GM06990 (cell line): ENCODE results near the gene ZFHX2.

Experiments used
- DNase-seq: peaks from one replicate; pipeline ENCODE4 v3.0.0-alpha.2; 2011; ENCODE audit not compliant: insufficient read length; ENCODE audit errors: extremely low read depth
- H3K27me3 ChIP-seq: replicated peaks from 2 replicates; pipeline ENCODE4 v1.6.0; 2011; ENCODE audit warnings: low read length; ENCODE audit not compliant: control insufficient read depth, insufficient read depth
- H3K36me3 ChIP-seq: 2 replicates; pipeline ENCODE4 v1.5.1; 2011; ENCODE audit warnings: low read length; ENCODE audit not compliant: control insufficient read depth, insufficient read depth
- H3K4me3 ChIP-seq: replicated peaks from 2 replicates; pipeline ENCODE4 v1.5.1; 2011; ENCODE audit warnings: low read depth, mild to moderate bottlenecking, control low read depth, low read length
- CTCF ChIP-seq: IDR thresholded peaks from 2 replicates; pipeline ENCODE4 v1.5.1; 2011; ENCODE audit warnings: low read length, control low read depth, mild to moderate bottlenecking, inconsistent platforms; ENCODE audit not compliant: insufficient read depth, poor library complexity, severe bottlenecking

Gene ZFHX2

GRCh38 chr14:23577004-23577681, 25.6 kb upstream of the ZFHX2 start:
- no peak for DNase-seq
- no peaks in the 10 kb centered on the region for H3K36me3 ChIP-seq
- no peak for TF ChIP-seq CTCF
- H3K27me3 ChIP-seq, result no peaks in the 10 kb centered on the region; the same call in 1 of the 2 replicates
- H3K4me3 ChIP-seq, result peak overlapping the region; percentile 60

- Histone ChIP-seq H3K4me3 (no peak overlapping the region), H3K27me3 (no peaks in the 10 kb centered on the region; the same call in 1 of the 2 replicates), H3K36me3 (no peaks in the 10 kb centered on the region)
- no peak for DNase-seq
- TF ChIP-seq CTCF, result no peak
Observed at GRCh38 chr14:23573384-23574015, 21.9 kb upstream of the ZFHX2 start.

GRCh38 chr14:23572836-23573235, 21.3 kb upstream of the ZFHX2 start:
- Histone ChIP-seq H3K4me3 (no peak overlapping the region), H3K36me3 (no peaks in the 10 kb centered on the region), H3K27me3 (no peaks in the 10 kb centered on the region; the same call in 1 of the 2 replicates)
- no peak for DNase-seq
- TF ChIP-seq CTCF, result no peak

GRCh38 chr14:23572524-23572828, 20.9 kb upstream of the ZFHX2 start:
- no peaks in the 10 kb centered on the region; the same call in 1 of the 2 replicates for H3K27me3 ChIP-seq
- no peak for TF ChIP-seq CTCF
- no peak for DNase-seq
- no peak overlapping the region for H3K4me3 ChIP-seq
- H3K36me3 ChIP-seq, result no peaks in the 10 kb centered on the region

- Histone ChIP-seq H3K36me3 (no peaks in the 10 kb centered on the region), H3K27me3 (no peaks in the 10 kb centered on the region; the same call in 1 of the 2 replicates), H3K4me3 (no peak overlapping the region)
- no peak for TF ChIP-seq CTCF
- no peak for DNase-seq
Observed at GRCh38 chr14:23571701-23572523, 20.3 kb upstream of the ZFHX2 start.
